ENCODE results near the gene MUL1.

The MUL1 gene

DNA sequence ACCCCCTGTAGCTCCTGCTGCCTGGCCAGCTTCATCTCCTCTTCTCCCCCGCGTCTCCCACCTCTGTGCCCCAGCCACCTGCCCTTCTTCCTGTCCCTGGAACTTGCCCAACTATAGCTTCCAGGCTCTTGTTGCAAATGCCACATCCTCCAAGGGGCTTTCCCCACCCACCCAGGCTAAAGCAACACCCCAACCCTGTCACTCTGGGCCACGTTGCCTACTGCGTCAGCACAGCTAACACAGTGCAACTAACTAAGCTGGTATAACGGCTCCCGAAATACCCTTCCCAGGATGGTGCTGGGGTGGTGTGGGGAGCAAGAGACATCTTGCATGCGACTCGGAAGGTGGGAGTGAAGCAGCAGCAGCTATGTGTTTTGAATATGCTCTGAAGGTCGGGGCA is 41.7 kb downstream of the MUL1 start:
- TF ChIP-seq, protein P1, sequence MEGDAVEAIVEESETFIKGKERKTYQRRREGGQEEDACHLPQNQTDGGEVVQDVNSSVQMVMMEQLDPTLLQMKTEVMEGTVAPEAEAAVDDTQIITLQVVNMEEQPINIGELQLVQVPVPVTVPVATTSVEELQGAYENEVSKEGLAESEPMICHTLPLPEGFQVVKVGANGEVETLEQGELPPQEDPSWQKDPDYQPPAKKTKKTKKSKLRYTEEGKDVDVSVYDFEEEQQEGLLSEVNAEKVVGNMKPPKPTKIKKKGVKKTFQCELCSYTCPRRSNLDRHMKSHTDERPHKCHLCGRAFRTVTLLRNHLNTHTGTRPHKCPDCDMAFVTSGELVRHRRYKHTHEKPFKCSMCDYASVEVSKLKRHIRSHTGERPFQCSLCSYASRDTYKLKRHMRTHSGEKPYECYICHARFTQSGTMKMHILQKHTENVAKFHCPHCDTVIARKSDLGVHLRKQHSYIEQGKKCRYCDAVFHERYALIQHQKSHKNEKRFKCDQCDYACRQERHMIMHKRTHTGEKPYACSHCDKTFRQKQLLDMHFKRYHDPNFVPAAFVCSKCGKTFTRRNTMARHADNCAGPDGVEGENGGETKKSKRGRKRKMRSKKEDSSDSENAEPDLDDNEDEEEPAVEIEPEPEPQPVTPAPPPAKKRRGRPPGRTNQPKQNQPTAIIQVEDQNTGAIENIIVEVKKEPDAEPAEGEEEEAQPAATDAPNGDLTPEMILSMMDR (conservative IDR thresholded peaks at IDR 0.05; ENCODE audit: low read depth, low read length), result no peak

DNA sequence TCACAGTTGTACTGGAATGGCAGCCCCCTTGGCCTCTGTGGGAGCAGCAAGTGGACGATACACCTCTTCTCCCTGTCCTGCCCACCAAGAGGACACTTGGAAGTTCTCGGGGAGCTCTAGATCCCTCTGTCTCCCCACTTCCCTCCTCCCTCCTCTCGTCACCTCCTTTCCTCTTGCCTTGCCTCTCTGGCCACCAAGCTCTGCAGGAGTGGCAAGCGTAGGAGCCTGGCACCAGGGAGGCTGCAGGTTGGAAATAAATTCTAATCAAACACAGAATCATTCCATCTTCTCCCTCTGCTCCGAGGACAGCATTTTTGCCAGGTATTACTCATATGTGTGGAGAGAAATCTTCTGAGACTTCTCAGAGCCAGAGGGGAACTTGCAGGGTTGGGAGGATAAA is 42.8 kb downstream of the MUL1 start:
- TF ChIP-seq, protein P1 (conservative IDR thresholded peaks at IDR 0.05; ENCODE audit: low read depth, low read length), result no peak
- DNase-seq (ENCODE audit: low read depth), result no peak
- H3K4me3 ChIP-seq (ENCODE audit: low read length), result no peak overlapping the region

More for the DNA sequence above, 41.7 kb downstream of the MUL1 start:
- no peak overlapping the region for H3K4me3 ChIP-seq (ENCODE audit: low read length)
- no peak for DNase-seq (ENCODE audit: low read depth)

DNA sequence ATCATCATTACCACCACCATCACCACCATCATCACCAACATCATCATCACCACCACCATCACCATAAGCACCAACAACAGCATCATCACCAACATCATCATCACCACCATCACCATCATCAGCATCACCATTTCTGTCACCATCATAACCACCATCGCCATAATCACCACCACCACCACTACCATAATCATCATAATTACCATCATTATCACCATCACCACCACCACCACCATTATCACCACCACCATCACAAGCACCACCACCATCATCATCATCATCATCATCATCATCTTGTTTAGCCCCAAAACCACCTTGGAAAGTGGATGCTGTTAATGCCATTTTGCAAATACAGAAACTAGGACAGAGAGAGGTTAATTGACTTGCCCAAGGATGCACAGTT is 44.4 kb downstream of the MUL1 start:
- TF ChIP-seq, protein P1 (conservative IDR thresholded peaks at IDR 0.05; ENCODE audit: low read depth, low read length), result no peak
- H3K4me3 ChIP-seq (ENCODE audit: low read length), result no peak overlapping the region
- DNase-seq (ENCODE audit: low read depth), result no peak

DNA sequence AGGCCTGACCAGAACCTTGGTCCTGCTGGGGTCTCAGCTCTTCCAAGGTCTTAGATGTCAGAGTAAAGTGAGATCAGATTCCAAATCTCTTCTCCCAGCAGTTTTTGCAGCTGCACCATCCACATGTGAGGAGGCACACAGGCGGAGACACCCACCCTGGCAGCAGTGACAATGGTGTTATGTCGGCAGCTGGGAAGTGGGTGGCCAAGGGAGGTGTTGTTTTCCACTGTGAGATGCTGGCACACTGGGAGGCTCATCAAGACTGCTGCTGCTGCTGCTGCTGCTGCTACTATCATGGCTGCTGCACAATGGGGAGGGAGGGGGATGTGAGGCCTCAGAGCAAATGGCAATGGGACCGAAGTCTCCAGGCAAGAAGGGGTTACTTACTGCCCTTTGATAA is 45.6 kb downstream of the MUL1 start:
- no peak overlapping the region for H3K4me3 ChIP-seq (ENCODE audit: low read length)
- DNase-seq (ENCODE audit: low read depth), result no peak
- TF ChIP-seq, protein P1 (conservative IDR thresholded peaks at IDR 0.05; ENCODE audit: low read depth, low read length), result no peak

DNA sequence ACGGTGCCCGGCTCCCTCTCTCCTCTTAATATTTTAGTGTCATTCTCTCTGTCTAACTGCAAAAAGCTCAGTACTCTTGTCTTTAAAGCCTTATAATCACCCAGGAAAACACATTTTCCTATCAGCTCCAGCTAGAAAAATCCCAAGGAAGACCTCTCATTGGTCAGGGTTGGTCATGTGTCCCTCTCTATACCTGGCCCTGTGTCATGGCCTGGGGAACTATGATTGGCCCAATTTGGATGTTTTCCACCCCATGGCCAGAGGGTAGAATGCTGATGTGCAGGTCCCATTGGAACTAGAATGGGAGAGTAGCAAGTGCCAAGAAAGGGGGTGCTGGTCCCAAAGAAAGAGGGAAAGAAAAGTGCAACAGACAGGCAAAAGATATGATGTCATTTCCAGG is 49.2 kb downstream of the MUL1 start:
- no peak overlapping the region for H3K4me3 ChIP-seq (ENCODE audit: low read length)
- no peak for DNase-seq (ENCODE audit: low read depth)
- TF ChIP-seq, protein P1 (conservative IDR thresholded peaks at IDR 0.05; ENCODE audit: low read depth, low read length), result no peak

DNA sequence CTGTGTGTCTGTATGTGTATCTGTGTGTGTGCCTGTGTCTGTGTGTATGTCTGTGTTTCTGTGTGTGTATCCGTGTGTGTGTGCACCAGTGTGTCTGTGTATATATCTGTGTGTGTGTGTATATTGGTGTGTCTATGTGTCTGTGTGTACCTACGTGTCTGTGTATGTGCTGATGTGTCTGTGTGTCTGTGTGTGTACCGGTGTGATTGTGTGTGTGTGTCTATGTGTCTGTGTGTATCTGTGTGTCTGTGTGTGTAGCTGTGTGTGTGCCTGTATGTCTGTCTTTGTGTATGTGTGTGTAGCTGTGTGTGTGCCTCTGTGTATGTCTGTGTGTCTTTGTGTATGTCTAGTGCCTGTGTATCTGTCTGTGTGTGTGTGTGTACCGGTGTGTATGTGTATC is 53.9 kb downstream of the MUL1 start:
- DNase-seq (ENCODE audit: low read depth), result no peak
- TF ChIP-seq, protein P1 (conservative IDR thresholded peaks at IDR 0.05; ENCODE audit: low read depth, low read length), result no peak

DNA sequence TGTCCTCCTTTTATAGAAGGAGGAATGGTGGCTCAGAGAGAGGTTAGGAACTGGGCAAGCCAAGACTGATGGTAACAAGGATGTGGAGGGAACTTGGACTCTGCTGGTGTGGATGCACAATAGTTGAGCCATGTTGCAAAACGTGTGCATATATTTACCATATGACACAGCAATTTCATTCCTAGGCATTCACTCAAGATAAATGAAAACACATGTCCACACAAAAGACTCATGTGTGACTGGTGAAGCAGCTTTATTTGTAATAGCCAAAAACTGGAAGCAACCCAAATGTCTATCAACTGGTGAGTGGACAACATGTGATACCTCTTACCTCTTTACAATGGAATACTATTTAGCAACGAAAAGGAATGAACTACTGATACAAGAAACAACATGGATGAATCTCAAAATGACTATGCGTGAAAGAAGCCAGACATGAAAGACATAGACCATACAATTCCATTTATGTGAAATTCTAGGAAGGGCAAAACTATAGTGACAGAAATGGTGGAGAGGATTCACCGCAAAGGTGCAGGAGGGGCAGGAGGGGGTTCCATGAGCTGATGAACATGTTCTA is 58.1 kb downstream of the MUL1 start:
- DNase-seq (ENCODE audit: low read depth), result no peak
- TF ChIP-seq, protein P1 (conservative IDR thresholded peaks at IDR 0.05; ENCODE audit: low read depth, low read length), result no peak
- H3K4me3 ChIP-seq (ENCODE audit: low read length), result no peak overlapping the region

More for the DNA sequence above, 53.9 kb downstream of the MUL1 start:
- H3K4me3 ChIP-seq (ENCODE audit: low read length), result no peak overlapping the region
